PC-3 (cell line): Measurements from ENCODE around the gene METTL5. TPM values are rescaled to one million over a fixed set of nuclear protein-coding genes. Genes with fewer than 3 reads are reported as not detected.
A peak's percentile ranks its signal among the peaks of the same experiment; 100 is the strongest.

ENCODE experiments used
- ATAC-seq: fragments of 200-7000 bp; cut with Tn5 transposase; 2 replicates; pipeline ENCODE4 v1.9.1; 2020; ENCODE audit warnings: mild to moderate bottlenecking, moderate library complexity
- BruUV-seq: library from RNA; stranded (reverse); fragments of 400-500 nt; replicated peaks from 2 replicates; lab custom pipeline; 2021; lab: Mats Ljungman, UMichigan
- CTCF ChIA-PET: fragments of 300-600 bp; sonication (Branson Sonifier 250); formaldehyde crosslinking; loops from one replicate; lab custom pipeline; 2022; ENCODE audit warnings: antibody characterized with exemption; lab: Charles Lee
- POLR2A ChIA-PET: fragments of 300-600 bp; sonication (Branson Sonifier 250); formaldehyde crosslinking; loops from one replicate; lab custom pipeline; 2022; ENCODE audit warnings: antibody characterized with exemption; ENCODE audit not compliant: unreplicated experiment; lab: Charles Lee
- DNase-seq: peaks from one replicate; pipeline ENCODE4 v3.0.0-alpha.2; 2015
- H2AFZ ChIP-seq: fragments of 300-600 bp; sonication (generic); 2 replicates; pipeline ENCODE4 v1.6.0; 2016; ENCODE audit warnings: antibody characterized with exemption, low read length
- H3F3A ChIP-seq: fragments of 300-600 bp; sonication (generic); one replicate; pipeline ENCODE4 v1.6.0; 2017; ENCODE audit warnings: antibody characterized with exemption, low read length, control low read depth, mild to moderate bottlenecking; ENCODE audit not compliant: unreplicated experiment
- H3K27ac ChIP-seq: fragments of 300-600 bp; sonication (generic); 2 replicates; pipeline ENCODE4 v1.5.1; 2016; ENCODE audit warnings: mild to moderate bottlenecking, low read length
- H3K27me3 ChIP-seq: fragments of 300-600 bp; sonication (generic); 2 replicates; pipeline ENCODE4 v1.6.1; 2016; ENCODE audit warnings: low read length, mixed read lengths
- H3K36me3 ChIP-seq: fragments of 300-600 bp; sonication (generic); 2 replicates; pipeline ENCODE4 v1.6.1; 2016; ENCODE audit warnings: low read depth, mixed run types, low read length, mixed read lengths
- H3K4me1 ChIP-seq: fragments of 300-600 bp; sonication (generic); 2 replicates; pipeline ENCODE4 v1.5.1; 2016; ENCODE audit warnings: low read length; ENCODE audit not compliant: insufficient read depth
- H3K4me2 ChIP-seq: fragments of 300-600 bp; sonication (generic); 2 replicates; pipeline ENCODE4 v1.6.0; 2016; ENCODE audit warnings: low read length
- H3K4me3 ChIP-seq: fragments of 300-600 bp; sonication (generic); 2 replicates; pipeline ENCODE4 v1.5.1; 2016; ENCODE audit warnings: mild to moderate bottlenecking, low read length, mixed read lengths
- H3K79me2 ChIP-seq: fragments of 300-600 bp; sonication (generic); 2 replicates; pipeline ENCODE4 v1.6.1; 2017; ENCODE audit warnings: low read length, mixed read lengths
- H3K9ac ChIP-seq: fragments of 300-600 bp; sonication (generic); 2 replicates; pipeline ENCODE4 v1.6.0; 2016; ENCODE audit warnings: mild to moderate bottlenecking, low read length
- H3K9me2 ChIP-seq: fragments of 300-600 bp; sonication (generic); replicated peaks from 2 replicates; pipeline ENCODE4 v1.6.1; 2016; ENCODE audit warnings: mixed run types, low read length, mixed read lengths
- H3K9me3 ChIP-seq: fragments of 300-600 bp; sonication (generic); 2 replicates; pipeline ENCODE4 v1.6.1; 2016; ENCODE audit warnings: low read length, mixed read lengths
- H4K20me1 ChIP-seq: fragments of 300-600 bp; sonication (generic); 2 replicates; pipeline ENCODE4 v1.6.1; 2016; ENCODE audit warnings: low read length, mixed read lengths
- EZH2 ChIP-seq: fragments of 300-600 bp; sonication (generic); IDR thresholded peaks from one replicate; pipeline ENCODE4 v1.6.1; 2017; ENCODE audit warnings: antibody characterized with exemption, mild to moderate bottlenecking, low read length; ENCODE audit not compliant: unreplicated experiment
- EZH2phosphoT487 ChIP-seq: fragments of 300-600 bp; sonication (generic); IDR thresholded peaks from 2 replicates; pipeline ENCODE4 v1.6.1; 2018; ENCODE audit warnings: mild to moderate bottlenecking, antibody characterized with exemption, low read length, borderline replicate concordance
- intact Hi-C: fragments of 100-400 bp; cut with micrococcal nuclease; formaldehyde crosslinking; loops from 2 replicates; pipeline ENCODE4 v1.9.0; 2023
- total RNA-seq: library from RNA; depleted of rRNA; stranded (reverse); fragments of >200 nt; gene quantifications from 2 replicates; pipeline ENCODE4 v1.2.3, GENCODE V29; 2014
- TF ChIP-seq, protein P1 (sequence below): fragments of 300-600 bp; sonication (generic); conservative IDR thresholded peaks from 2 replicates; pipeline ENCODE4 v1.5.1; 2017; ENCODE audit warnings: antibody characterized with exemption, low read depth, mild to moderate bottlenecking, low read length

Gene METTL5
- total RNA-seq, 1 experiment from 2014 or later: 61.1 TPM

DNA sequence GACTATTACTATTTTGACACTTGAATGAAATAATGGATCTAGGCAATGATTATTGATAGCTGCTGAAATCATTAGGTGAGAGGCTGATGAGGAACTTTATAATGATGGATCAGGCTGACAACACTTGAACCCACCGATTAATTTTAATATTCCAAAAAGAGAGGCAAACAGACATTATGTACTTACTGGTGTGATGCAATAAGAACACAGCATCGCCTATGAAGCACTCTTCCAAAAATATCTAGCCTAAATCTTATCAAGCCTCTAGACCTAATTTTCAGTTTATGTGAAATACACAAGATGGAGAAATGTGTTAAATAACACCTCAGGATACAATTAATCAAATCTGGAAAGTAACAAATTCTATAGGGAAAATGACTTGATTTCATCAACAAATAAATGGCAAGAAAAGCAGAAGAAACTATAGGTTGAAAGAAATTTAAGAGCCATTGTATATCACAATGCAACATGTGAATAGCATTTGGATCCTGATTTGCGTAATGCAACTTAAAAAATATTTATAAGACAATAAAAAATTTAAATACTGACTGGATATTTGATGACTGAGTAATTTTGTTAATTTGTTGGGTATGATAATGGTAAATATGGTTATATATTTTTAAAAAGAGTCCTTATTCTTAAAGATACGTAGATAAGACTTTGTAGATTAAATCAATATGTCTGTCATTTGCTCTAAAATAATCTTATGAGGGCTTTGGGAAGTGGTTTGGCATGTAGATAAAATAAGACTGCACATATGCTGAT lies 43.3 kb downstream of the METTL5 start:
- H3F3A ChIP-seq: no peaks in the 10 kb centered on the region
- ChIA-PET POLR2A (no interaction called here), CTCF (no interaction called here)
- H3K36me3 ChIP-seq: no peaks in the 10 kb centered on the region
- no peak for ATAC-seq
- DNase-seq: no peak
- no peaks in the 10 kb centered on the region for H3K4me1 ChIP-seq
- H3K4me3 ChIP-seq: no peak overlapping the region
- H3K4me2 ChIP-seq: no peak overlapping the region
- H3K27ac ChIP-seq: no peak overlapping the region
- no peaks in the 10 kb centered on the region for H4K20me1 ChIP-seq
- no peaks in the 10 kb centered on the region for H3K9me3 ChIP-seq
- no peaks in the 10 kb centered on the region for H3K27me3 ChIP-seq
- H3K9me2 ChIP-seq: no peaks in the 10 kb centered on the region
- H2AFZ ChIP-seq: no peak overlapping the region
- no peak overlapping the region for H3K9ac ChIP-seq
- intact Hi-C loops: no loop called here
- BruUV-seq: no TSS peak
- H3K79me2 ChIP-seq: no peaks in the 10 kb centered on the region
- TF ChIP-seq EZH2 (no peak), EZH2phosphoT487 (no peak)
- TF ChIP-seq, protein P1, sequence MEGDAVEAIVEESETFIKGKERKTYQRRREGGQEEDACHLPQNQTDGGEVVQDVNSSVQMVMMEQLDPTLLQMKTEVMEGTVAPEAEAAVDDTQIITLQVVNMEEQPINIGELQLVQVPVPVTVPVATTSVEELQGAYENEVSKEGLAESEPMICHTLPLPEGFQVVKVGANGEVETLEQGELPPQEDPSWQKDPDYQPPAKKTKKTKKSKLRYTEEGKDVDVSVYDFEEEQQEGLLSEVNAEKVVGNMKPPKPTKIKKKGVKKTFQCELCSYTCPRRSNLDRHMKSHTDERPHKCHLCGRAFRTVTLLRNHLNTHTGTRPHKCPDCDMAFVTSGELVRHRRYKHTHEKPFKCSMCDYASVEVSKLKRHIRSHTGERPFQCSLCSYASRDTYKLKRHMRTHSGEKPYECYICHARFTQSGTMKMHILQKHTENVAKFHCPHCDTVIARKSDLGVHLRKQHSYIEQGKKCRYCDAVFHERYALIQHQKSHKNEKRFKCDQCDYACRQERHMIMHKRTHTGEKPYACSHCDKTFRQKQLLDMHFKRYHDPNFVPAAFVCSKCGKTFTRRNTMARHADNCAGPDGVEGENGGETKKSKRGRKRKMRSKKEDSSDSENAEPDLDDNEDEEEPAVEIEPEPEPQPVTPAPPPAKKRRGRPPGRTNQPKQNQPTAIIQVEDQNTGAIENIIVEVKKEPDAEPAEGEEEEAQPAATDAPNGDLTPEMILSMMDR: no peak

DNA sequence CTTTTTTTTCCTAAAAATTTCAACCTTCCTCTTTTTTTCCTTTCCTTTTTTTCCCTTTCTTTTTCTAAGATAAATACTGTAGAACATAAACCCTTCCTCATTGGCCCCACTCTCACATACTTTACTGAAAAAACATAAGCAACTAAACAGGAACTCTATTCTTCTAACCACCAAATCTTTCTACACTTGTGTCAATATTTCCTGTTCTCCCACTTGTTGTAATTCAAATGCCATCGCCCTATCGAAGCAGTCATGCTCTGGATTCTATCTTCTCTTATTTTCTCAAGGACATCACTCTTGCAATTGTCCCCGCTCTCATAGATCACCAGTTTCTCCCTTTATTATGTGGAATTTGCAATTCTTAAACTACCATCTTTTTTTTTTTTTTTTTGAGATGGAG lies 46.3 kb downstream of the METTL5 start:
- no peak for DNase-seq
- ChIA-PET POLR2A (no interaction called here), CTCF (no interaction called here)
- H2AFZ ChIP-seq: no peak overlapping the region
- H3K9me3 ChIP-seq: no peaks in the 10 kb centered on the region
- H3K9me2 ChIP-seq: no peaks in the 10 kb centered on the region
- H3K27ac ChIP-seq: no peak overlapping the region
- ATAC-seq: no peak
- H3K27me3 ChIP-seq: no peaks in the 10 kb centered on the region
- H4K20me1 ChIP-seq: no peaks in the 10 kb centered on the region
- H3K4me1 ChIP-seq: no peaks in the 10 kb centered on the region
- H3K36me3 ChIP-seq: no peaks in the 10 kb centered on the region
- H3K4me3 ChIP-seq: no peak overlapping the region
- intact Hi-C loops: no loop called here
- H3K4me2 ChIP-seq: no peak overlapping the region
- no peaks in the 10 kb centered on the region for H3K79me2 ChIP-seq
- H3F3A ChIP-seq: no peaks in the 10 kb centered on the region
- no TSS peak for BruUV-seq
- TF ChIP-seq EZH2phosphoT487: no peak
- no peak for TF ChIP-seq EZH2
- TF ChIP-seq, protein P1: no peak
- H3K9ac ChIP-seq: no peak overlapping the region

DNA sequence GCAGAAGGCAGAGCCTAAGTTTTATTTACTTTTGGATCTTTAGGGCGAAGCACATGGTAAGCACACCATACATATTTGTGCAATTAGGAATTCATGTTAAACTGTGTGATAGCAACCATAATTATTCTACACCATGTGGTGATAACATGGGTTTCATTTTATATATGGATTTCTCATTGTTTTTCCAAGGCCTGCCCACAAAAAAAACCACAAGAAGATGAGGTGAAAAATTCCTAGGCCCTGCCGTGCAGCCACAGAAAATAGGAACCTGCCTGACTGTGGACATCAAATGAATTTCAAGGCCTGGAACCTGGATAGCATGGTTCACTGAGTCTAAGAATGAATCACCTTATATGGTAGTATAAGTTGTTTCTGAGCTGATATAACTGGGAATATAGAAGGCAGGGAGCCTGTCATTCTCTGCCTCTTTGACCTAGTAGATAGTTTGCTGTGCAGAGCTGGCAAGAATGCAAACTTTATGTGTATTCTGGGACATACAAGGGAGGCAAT lies 48.4 kb downstream of the METTL5 start:
- TF ChIP-seq EZH2phosphoT487: no peak
- no peak for TF ChIP-seq EZH2
- TF ChIP-seq, protein P1: no peak
- no peaks in the 10 kb centered on the region for H3K9me2 ChIP-seq
- no peaks in the 10 kb centered on the region for H3K79me2 ChIP-seq
- H3K27me3 ChIP-seq: no peaks in the 10 kb centered on the region
- no peaks in the 10 kb centered on the region for H3K4me1 ChIP-seq
- no peak overlapping the region for H3K9ac ChIP-seq
- ChIA-PET CTCF (interaction anchor here (0.7 kb wide), 1 partner anchor 14 kb away, joined by 3 read pairs; no protein-coding TSS in a partner anchor), POLR2A (no interaction called here)
- DNase-seq (no peak), ATAC-seq (no peak)
- H3K4me3 ChIP-seq: no peak overlapping the region
- no peak overlapping the region for H3K27ac ChIP-seq
- no peak overlapping the region for H3K4me2 ChIP-seq
- no peaks in the 10 kb centered on the region for H3K36me3 ChIP-seq
- no peaks in the 10 kb centered on the region for H3F3A ChIP-seq
- H3K9me3 ChIP-seq: no peaks in the 10 kb centered on the region
- H4K20me1 ChIP-seq: no peaks in the 10 kb centered on the region
- H2AFZ ChIP-seq: peak overlapping the region; percentile 65
- intact Hi-C loops: no loop called here
- no TSS peak for BruUV-seq
